ENCODE results near the gene CCT7. TPM values are rescaled to one million over a fixed set of nuclear protein-coding genes. Genes with fewer than 3 reads are reported as not detected.

The CCT7 gene
- total and polyA plus RNA-seq, 7 donors: 121 to 197 (median 173) TPM

DNA sequence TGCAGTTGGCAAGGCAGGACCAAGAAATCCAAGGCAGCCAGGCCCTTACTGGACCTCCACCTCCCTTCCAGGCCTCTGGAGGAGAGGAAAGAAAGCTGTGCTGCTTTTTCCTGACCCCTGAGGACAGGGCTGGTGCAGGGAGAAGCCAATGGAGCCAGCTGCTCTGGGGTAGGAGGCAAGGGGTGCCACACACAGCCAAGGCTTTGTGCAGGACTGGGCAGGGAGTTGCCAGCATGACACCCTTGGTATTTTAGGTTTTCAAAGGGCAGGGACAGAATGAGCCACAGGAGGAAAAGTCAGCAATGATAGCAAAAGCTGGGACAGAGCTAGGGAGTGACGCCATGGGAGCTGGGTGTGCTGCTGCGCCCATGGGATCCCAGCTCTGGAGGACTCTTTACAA, 22.9 kb downstream of the CCT7 start:
- DNase-seq: no peak

GRCh38 chr2:73257425-73258125, 23.5 kb downstream of the CCT7 start:
- no peaks in the 10 kb centered on the region for H3K27me3 ChIP-seq
- no peak for DNase-seq
- no peak for TF ChIP-seq EP300 (IDR thresholded peaks at IDR 0.05)
- TF ChIP-seq POLR2A (IDR thresholded peaks at IDR 0.05): no peak
- TF ChIP-seq, protein P1, sequence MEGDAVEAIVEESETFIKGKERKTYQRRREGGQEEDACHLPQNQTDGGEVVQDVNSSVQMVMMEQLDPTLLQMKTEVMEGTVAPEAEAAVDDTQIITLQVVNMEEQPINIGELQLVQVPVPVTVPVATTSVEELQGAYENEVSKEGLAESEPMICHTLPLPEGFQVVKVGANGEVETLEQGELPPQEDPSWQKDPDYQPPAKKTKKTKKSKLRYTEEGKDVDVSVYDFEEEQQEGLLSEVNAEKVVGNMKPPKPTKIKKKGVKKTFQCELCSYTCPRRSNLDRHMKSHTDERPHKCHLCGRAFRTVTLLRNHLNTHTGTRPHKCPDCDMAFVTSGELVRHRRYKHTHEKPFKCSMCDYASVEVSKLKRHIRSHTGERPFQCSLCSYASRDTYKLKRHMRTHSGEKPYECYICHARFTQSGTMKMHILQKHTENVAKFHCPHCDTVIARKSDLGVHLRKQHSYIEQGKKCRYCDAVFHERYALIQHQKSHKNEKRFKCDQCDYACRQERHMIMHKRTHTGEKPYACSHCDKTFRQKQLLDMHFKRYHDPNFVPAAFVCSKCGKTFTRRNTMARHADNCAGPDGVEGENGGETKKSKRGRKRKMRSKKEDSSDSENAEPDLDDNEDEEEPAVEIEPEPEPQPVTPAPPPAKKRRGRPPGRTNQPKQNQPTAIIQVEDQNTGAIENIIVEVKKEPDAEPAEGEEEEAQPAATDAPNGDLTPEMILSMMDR (IDR thresholded peaks at IDR 0.05): no peak
- TF ChIP-seq POLR2AphosphoS5 (IDR thresholded peaks at IDR 0.05): no peak
- H3K27ac ChIP-seq: no peak overlapping the region
- no peaks in the 10 kb centered on the region for H3K9me3 ChIP-seq
- H3K4me1 ChIP-seq: no peaks in the 10 kb centered on the region
- no peak overlapping the region for H3K4me3 ChIP-seq
- peaks cover 12 to 21% (median 20%) of the 10 kb centered on the region in 4 donors for H3K36me3 ChIP-seq
- WGBS, 2 donors: 49 to 62% methylated on average over 10 of the region's 10 CpGs
- intact Hi-C loops (cut with DNase I): no loop called here

More for the DNA sequence above, 22.9 kb downstream of the CCT7 start:
- Histone ChIP-seq H3K36me3 (peaks cover 13 to 27% (median 24%) of the 10 kb centered on the region in 4 donors), H3K9me3 (no peaks in the 10 kb centered on the region), H3K4me3 (no peak overlapping the region), H3K27ac (no peak overlapping the region), H3K27me3 (no peaks in the 10 kb centered on the region), H3K4me1 (no peaks in the 10 kb centered on the region)
- intact Hi-C loops (cut with DNase I): no loop called here
- WGBS, 2 donors: 92 to 96% methylated on average over 2 of the region's 2 CpGs
- TF ChIP-seq, protein P1 (IDR thresholded peaks at IDR 0.05): no peak
- TF ChIP-seq POLR2AphosphoS5 (IDR thresholded peaks at IDR 0.05) (no peak), POLR2A (IDR thresholded peaks at IDR 0.05) (no peak), EP300 (IDR thresholded peaks at IDR 0.05) (no peak)

- Histone ChIP-seq H3K4me3 (no peak overlapping the region), H3K27me3 (no peaks in the 10 kb centered on the region), H3K4me1 (no peaks in the 10 kb centered on the region), H3K36me3 (peaks cover 4 to 13% (median 12%) of the 10 kb centered on the region in 4 donors), H3K27ac (no peak overlapping the region), H3K9me3 (no peaks in the 10 kb centered on the region)
- 92 to 93% methylated on average over 8 of the region's 8 CpGs for WGBS, 2 donors
- intact Hi-C loops (cut with DNase I): no loop called here
- TF ChIP-seq EP300 (IDR thresholded peaks at IDR 0.05) (no peak), POLR2AphosphoS5 (IDR thresholded peaks at IDR 0.05) (no peak), POLR2A (IDR thresholded peaks at IDR 0.05) (no peak)
- TF ChIP-seq, protein P1 (IDR thresholded peaks at IDR 0.05): no peak
- no peak for DNase-seq
Observed at GRCh38 chr2:73258186-73258912, 24.2 kb downstream of the CCT7 start.

DNA sequence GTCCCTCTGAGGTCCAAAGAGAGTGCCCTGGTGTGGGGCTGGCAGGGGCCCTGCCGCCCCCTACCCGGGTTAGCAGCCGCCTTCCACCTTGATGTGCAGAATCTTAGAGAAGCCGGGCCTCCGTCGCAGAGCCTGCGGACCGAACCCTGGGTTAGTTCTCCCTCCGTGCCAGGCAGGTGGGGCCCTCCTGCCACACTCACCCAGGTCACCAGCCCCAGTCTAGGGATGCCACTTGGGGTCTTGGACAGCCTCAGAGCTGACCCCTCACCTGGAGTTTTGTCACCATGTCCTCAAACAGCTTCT, 24.8 kb downstream of the CCT7 start:
- no peaks in the 10 kb centered on the region for H3K27me3 ChIP-seq

DNA sequence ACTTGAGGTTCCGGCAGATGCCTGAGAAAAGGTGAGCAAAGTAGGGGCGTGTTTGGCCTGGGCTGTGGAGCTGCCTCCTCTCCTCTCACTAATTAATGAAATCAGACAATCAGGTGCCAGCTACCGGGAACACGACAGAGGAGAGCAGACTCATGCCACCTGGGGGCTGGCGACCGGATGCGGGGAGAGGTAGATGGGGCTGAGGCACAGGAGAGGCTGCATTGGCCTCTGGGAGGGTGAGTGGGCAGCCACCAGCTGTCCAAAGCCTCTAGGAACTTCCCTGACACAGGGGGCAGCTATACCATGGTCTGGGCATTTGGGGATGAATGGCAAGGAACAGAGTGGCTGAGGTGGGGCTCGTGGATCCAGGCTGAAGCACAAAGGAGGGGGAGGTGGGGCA, 25.2 kb downstream of the CCT7 start:
- Histone ChIP-seq H3K4me1 (no peaks in the 10 kb centered on the region), H3K36me3 (peaks cover 4% of the 10 kb centered on the region in 4 donors), H3K27me3 (no peaks in the 10 kb centered on the region), H3K27ac (no peak overlapping the region), H3K9me3 (no peaks in the 10 kb centered on the region), H3K4me3 (no peak overlapping the region)
- WGBS, 2 donors: 94 to 95% methylated on average over 8 of the region's 8 CpGs
- no peak for DNase-seq
- intact Hi-C loops (cut with DNase I): no loop called here
- TF ChIP-seq POLR2A (IDR thresholded peaks at IDR 0.05) (no peak), EP300 (IDR thresholded peaks at IDR 0.05) (no peak), POLR2AphosphoS5 (IDR thresholded peaks at IDR 0.05) (no peak)
- TF ChIP-seq, protein P1 (IDR thresholded peaks at IDR 0.05): no peak

More for the DNA sequence above, 24.8 kb downstream of the CCT7 start:
- Histone ChIP-seq H3K36me3 (peaks cover 4 to 9% (median 8%) of the 10 kb centered on the region in 4 donors), H3K27ac (no peak overlapping the region), H3K4me1 (no peaks in the 10 kb centered on the region), H3K9me3 (no peaks in the 10 kb centered on the region), H3K4me3 (no peak overlapping the region)
- intact Hi-C loops (cut with DNase I): no loop called here
- WGBS, 2 donors: 94 to 96% methylated on average over 9 of the region's 9 CpGs
- TF ChIP-seq POLR2AphosphoS5 (IDR thresholded peaks at IDR 0.05) (no peak), POLR2A (IDR thresholded peaks at IDR 0.05) (no peak), EP300 (IDR thresholded peaks at IDR 0.05) (no peak)
- DNase-seq: no peak
